Epithelial cell of prostate (primary cell): ENCODE measurements around the gene NEUROG1.

ENCODE experiments used
- DNase-seq: peaks from one replicate; pipeline ENCODE4 v3.0.0-alpha.2; 2011; ENCODE audit warnings: low read depth, low spot score
- H3K27ac ChIP-seq: fragments of 450-650 bp; 2 replicates; pipeline ENCODE4 v1.5.1; 2017; ENCODE audit warnings: mild to moderate bottlenecking

NEUROG1 gene, protein sequence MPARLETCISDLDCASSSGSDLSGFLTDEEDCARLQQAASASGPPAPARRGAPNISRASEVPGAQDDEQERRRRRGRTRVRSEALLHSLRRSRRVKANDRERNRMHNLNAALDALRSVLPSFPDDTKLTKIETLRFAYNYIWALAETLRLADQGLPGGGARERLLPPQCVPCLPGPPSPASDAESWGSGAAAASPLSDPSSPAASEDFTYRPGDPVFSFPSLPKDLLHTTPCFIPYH

DNA sequence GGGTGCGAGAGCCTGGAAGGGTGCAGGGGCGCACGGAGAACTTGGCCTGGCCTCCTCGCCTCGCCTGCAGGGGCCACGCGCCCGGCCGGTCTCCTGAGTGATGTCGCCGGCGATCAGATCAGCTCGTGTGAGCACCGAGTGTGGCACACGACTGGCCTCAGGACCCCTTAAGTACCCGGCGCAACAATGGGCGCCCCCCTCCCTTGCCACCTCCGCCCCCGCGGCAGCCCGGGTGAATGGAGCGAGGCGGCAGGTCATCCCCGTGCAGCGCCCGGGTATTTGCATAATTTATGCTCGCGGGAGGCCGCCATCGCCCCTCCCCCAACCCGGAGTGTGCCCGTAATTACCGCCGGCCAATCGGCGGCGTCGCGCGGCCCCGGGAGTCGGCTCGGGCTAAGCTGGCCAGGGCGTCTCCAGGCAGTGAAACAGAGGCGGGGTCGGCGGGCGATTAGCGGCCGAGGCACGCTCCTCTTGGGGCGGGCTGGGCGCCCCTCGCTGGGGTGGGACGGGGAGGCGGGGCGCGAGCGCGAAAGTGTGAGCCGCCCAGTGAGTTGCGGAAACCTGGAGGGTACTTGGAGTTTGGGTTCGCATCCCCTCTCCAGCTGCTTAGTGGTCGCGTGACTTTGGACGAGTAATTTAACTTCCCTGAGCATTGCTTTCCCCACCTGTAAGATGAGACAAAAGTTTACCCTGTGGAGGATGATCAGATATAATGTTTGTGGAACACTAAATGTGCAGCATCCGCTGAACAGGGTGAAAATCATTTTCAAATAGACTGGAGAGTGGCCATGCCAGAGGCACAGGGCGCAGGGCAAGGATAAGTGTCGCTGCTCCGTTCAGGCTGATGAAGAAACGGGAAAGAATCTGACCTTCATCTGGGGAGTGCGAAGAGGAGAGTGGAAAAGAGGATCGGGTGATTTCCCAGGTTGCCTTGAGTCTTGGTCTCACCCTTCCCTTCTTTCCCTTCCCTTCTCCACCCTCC lies at the start of gene NEUROG1:
Gene NEUROG1, minus strand, starts transcription at position 145 of the 982 bp plus-strand sequence. CDS start 274 bp downstream, outside the sequence.
- no peak within 1 kb of the TSS for H3K27ac ChIP-seq
- no peak for DNase-seq

DNA sequence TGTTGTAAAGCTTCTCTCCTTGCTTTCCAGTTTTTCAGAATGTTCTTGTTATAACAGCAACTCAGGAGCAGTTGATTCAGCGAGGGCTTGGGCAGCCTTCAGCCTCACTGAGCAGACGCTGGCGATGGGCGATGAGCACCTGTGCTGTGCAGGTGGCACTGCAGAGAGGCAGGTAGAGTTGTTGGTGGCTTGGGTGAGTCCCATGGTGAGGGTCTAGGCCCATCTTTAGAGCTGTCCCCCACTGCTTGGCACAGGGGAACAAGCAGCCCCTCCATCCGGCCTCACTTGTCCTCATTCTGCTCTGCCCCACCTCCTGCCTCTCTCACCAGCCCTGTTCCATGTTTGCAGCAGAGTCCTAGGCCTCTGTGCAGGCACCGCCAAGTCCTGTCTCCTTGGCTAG lies 49.2 kb upstream of the NEUROG1 start:
- DNase-seq = no peak
- H3K27ac ChIP-seq = no peak overlapping the region

DNA sequence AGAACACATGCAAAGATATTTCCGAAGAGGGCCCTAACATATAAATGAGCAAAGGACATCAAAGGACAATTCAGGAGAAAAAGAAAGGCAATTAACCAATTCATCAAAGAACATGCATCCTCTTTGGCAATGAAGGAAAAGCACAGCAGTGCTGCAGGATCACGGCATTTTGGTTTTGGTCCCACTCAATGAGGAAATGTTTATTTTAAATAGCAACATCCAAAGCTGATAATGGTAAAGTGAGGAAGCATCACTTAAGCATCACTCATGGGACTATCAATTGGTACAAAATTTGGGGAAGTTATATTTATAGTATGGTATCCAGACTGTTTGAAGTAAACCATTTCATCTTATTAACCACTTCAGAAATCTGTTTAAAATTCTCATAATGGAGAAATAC lies 48.5 kb upstream of the NEUROG1 start:
- DNase-seq = no peak

DNA sequence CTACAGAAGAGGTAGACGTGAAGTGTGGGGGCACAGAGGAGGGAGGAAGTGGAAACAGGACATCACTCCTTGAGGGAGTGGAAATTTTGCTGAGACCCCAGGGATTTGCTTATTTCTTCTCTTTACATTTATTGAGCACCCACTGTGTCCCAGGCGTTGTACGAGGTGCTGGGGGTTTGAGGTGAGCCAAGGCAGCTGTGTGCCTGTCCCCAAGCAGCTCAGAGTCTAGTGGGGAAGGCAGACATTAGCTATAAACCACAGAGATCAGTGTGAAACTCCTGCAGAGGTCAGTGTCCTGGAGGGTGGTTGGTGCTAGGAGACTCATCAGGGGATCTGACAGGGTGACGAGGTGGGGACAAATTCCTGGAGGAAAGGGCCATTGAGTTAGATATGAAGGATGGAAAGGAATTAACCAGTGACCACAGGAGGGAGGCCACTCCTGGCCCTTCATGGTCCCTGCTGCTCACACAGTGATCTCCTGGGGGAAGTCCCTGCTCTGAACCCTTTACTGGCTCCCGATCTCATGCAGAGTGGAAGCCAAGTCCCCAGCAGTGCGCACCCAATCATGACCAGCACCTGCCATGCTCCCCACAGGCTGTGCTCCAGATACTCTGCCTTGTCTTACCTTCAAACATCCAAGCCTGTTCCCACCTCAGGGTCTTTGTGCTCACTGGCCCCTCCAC lies 46.5 kb upstream of the NEUROG1 start:
- H3K27ac ChIP-seq = no peak overlapping the region
- DNase-seq = no peak

More for the DNA sequence above, 48.5 kb upstream of the NEUROG1 start:
- no peak overlapping the region for H3K27ac ChIP-seq

- DNase-seq = peak; percentile 36
- no peak within 1 kb of the TSS for H3K27ac ChIP-seq
Observed at GRCh38 chr5:135578685-135579341, 43.0 kb upstream of the NEUROG1 start, which contains the start of gene CXCL14. CXCL14 (minus strand) TSS chr5:135578991; CDS start chr5:135578778, 213 bp downstream.

- H3K27ac ChIP-seq = no peak overlapping the region
- DNase-seq = no peak
Observed at GRCh38 chr5:135578305-135578684, 42.5 kb upstream of the NEUROG1 start.

DNA sequence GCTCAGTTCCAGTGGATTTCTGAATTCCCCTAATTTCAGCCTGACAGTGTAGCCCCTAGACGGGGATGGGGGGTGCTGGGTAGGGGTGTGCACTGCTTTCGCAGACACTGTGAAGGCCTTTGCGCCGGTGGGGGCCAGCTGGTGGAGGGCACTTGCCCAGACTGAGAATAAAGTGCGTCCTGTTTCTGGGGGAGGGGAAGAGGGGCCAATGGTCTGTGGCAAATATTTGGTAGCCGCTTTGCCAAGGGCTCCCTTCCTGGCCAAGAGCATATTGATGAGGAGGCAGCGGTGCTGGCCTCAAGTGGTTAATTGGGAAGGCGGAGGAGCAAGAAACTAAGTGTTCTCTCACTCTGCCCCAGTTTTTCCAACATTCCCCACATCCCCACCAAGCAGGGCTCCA lies 41.7 kb upstream of the NEUROG1 start:
- DNase-seq = no peak
- H3K27ac ChIP-seq = no peak overlapping the region

DNA sequence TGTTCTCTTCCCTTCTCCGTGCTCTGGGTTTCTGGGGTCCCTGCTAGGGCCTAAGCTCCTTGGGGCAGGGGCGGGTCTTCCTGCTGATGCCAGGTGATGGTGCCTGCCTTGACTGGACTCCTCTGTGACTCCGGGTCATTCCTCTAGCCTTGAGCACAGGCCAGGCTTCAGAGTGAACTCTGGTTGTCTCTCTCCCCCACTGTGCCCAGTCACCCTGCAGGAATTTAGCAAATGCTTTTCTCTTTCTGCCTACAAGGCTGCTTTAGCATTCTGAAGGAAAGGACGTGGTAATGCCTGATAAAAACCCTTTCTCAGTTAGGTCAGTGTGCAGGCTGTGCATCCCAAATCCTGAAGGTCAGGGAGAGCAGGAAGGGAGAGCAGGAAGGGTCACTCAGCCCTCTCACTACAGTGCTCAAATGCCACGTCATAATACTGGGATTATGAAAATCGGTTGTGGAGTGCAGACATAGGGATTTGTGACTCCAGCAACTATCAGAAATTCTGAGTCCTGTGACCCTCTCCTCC lies 40.4 kb upstream of the NEUROG1 start:
- no peak for DNase-seq
- no peak overlapping the region for H3K27ac ChIP-seq

DNA sequence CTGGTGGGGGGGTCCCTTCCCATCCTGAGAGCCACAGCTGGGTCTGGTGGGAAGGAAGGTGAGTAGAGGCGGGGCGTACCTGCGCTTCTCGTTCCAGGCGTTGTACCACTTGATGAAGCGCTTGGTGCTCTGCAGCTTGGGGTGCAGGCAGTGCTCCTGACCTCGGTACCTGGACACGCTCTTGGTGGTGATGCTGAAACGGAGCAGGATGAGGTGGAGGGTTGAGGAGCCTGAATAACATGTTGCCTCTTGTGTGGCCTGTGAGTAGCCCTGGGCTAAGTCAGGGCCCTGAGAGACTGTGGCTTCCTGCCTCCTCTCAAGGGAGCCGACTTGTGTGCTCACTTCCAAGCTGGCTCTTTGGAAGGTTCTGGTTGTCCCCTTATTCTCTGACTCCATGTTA lies 38.7 kb upstream of the NEUROG1 start:
- no peak for DNase-seq

DNA sequence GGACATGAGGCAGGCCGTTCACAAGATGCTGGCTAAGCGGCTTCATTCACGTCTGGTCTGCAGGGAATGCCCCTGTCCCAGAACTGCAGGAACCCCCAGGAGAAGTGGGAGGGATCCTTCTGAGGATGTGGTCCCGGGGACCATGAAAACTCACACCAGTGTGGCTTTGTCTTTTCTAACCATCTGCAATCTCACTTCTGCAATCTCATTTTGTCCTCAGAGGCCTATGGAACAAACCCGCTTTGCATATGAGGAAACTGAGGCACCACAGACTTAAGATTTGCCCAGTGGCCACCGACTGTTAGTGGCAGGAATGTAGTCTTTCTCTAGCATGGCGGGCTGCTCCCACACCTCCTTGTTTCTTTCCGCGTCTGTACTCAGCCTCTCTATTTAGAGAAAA lies 36.1 kb upstream of the NEUROG1 start:
- DNase-seq = no peak

More for the DNA sequence above, 38.7 kb upstream of the NEUROG1 start:
- no peak overlapping the region for H3K27ac ChIP-seq

DNA sequence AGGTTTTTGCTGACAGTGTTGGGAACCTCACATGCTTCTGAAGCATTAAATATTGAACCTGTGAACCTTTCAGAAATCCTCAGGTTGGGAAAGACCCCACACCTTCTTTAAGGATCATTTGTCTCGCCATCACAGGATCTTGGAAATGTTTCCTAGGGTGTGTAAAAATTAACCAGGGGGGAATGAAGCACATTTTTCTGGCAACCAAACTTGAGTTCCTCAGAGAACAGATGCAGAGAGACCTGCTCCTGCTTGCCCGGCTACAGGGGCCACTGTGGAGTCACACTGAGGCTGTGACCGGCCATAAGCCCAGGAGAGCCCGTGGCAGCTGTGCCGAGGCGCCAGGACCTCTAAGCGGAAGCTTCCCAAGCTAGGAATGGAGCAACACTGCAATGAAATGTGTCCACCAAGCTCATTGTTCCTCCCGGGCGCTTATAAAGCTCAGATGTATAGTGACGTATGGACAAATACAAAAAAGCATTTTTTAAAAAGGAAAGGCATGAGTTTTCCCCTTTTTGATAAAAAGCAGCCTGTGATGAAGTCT lies 35.4 kb upstream of the NEUROG1 start:
- no peak for DNase-seq
- no peak overlapping the region for H3K27ac ChIP-seq

More for the DNA sequence above, 36.1 kb upstream of the NEUROG1 start:
- no peak overlapping the region for H3K27ac ChIP-seq

DNA sequence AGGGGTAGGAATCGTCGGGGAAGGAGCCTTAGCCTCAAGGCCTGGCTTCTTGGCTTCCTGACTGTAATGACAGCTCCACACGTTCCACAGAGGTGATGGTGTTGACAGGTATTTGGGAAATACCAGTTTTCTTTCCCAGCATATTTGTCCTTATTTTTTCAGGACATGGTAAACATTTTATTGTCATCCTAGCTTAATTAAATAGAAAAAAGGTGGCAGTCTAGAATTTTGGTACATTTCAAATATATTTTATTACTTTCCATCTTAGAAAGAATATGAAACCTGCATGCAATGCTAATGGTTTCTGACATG lies 34.6 kb upstream of the NEUROG1 start:
- H3K27ac ChIP-seq = no peak overlapping the region
- DNase-seq = no peak

GRCh38 chr5:135569755-135570452 lies 34.1 kb upstream of the NEUROG1 start:
- DNase-seq = no peak
- H3K27ac ChIP-seq = no peak overlapping the region

GRCh38 chr5:135568923-135569360 lies 33.2 kb upstream of the NEUROG1 start:
- no peak overlapping the region for H3K27ac ChIP-seq
- peak; percentile 36 for DNase-seq

- H3K27ac ChIP-seq = no peak overlapping the region
- no peak for DNase-seq
Observed at GRCh38 chr5:135568246-135568645, 32.5 kb upstream of the NEUROG1 start.

- H3K27ac ChIP-seq = no peak overlapping the region
- no peak for DNase-seq
Observed at GRCh38 chr5:135567661-135568060, 31.9 kb upstream of the NEUROG1 start.

DNA sequence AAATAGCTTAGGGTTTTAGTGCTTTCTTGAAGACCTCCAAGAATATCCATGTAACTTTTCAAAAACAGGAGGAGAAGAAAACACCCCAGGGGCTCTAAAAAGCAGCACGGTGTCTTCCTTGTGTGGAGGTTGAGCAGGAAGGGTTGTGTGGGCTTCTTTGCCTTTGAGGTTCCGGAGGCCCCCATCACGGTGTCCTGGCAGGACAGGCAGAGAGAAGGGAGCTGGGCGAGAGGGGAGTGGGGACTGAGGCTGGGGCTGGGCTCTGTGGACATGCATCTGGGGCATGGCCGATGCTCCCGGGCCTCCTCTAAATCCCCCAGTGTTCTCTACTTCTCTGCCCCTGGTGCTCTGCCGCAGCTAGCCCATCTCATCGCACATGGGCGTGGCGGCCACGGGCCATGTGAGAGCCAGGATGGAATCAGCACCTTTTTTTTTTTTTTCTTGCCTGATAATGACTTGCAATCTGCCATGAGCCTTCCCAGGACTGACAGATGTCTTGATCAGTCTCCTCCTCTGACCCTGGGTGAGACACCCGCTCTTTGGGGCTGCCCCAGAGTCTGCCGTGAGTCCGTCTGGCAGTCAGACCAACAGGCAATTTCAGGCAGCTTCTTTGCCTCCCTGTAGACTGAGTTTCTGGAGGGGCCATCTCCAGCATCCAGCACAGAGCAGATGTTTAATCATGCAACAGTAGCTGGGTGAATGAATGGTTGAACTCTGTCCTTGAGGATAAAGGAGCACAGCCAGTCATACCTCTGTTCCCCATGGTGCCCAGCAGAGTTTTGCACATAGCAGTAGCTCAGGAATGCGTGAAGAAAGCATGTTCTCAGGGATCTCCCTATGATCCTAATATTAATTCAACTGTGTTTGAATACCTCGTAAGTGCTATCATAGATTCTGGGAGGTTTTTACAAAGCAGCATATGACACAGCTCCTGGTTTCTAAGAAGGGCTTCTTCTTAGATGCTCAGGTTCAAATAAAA lies 30.9 kb upstream of the NEUROG1 start:
- DNase-seq = no peak

More for the DNA sequence above, 30.9 kb upstream of the NEUROG1 start:
- H3K27ac ChIP-seq = no peak overlapping the region
